Endothelial cell of umbilical vein (primary cell): ENCODE measurements around the gene GJE1.

Experiments
- CTCF ChIP-seq, 2 donors: IDR thresholded peaks; 1 replicate in 1 of 2; 2 replicates in 1 of 2; pipeline ENCODE4 v1.5.1; 2011; ENCODE audit warnings: low read length in 2 of 2, mild to moderate bottlenecking in 2 of 2, moderate library complexity in 2 of 2, control low read depth in 1 of 2, inconsistent platforms in 1 of 2, low read depth in 1 of 2; ENCODE audit not compliant: insufficient read depth in 1 of 2; ENCODE audit errors: extremely low read depth in 1 of 2
- EZH2 ChIP-seq: IDR thresholded peaks from 2 replicates; pipeline ENCODE4 v1.6.1; 2012; ENCODE audit warnings: borderline replicate concordance, low read depth, mild to moderate bottlenecking, moderate library complexity, low read length, inconsistent platforms; ENCODE audit not compliant: severe bottlenecking
- JUN ChIP-seq: IDR thresholded peaks from 2 replicates; pipeline ENCODE4 v1.6.1; 2011; ENCODE audit warnings: borderline replicate concordance, low read depth; ENCODE audit not compliant: insufficient read length, insufficient read depth
- MYC ChIP-seq: IDR thresholded peaks from one replicate; pipeline ENCODE4 v1.6.1; 2011; ENCODE audit warnings: mild to moderate bottlenecking, low read depth, low read length
- POLR2A ChIP-seq: IDR thresholded peaks from 2 replicates; pipeline ENCODE4 v1.6.1; 2012; ENCODE audit warnings: low read depth, mild to moderate bottlenecking, control low read depth, low read length
- POLR2AphosphoS5 ChIP-seq: IDR thresholded peaks from 2 replicates; pipeline ENCODE4 v1.6.1; 2012; ENCODE audit warnings: low read depth, mild to moderate bottlenecking, control low read depth, low read length, moderate library complexity; ENCODE audit not compliant: insufficient read depth
- TF ChIP-seq, protein P1 (sequence below): IDR thresholded peaks from 2 replicates; pipeline ENCODE4 v1.6.1; 2011; ENCODE audit not compliant: insufficient read depth, insufficient read length

- no peak for TF ChIP-seq CTCF (IDR thresholded peaks at IDR 0.05; ENCODE audit: extremely low read depth in 1 of 2, insufficient read depth in 1 of 2, low read depth in 1 of 2, low read length in 2 of 2)
- no peak for TF ChIP-seq POLR2A
- TF ChIP-seq, protein P1, sequence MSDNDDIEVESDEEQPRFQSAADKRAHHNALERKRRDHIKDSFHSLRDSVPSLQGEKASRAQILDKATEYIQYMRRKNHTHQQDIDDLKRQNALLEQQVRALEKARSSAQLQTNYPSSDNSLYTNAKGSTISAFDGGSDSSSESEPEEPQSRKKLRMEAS: no peak
- TF ChIP-seq EZH2: no peak
- TF ChIP-seq POLR2AphosphoS5: no peak
- no peak for TF ChIP-seq MYC
- TF ChIP-seq JUN: no peak
Measured at GRCh38 chr6:142167486-142167885, 34.8 kb downstream of the GJE1 start.
